ENCODE measurements around the gene VSIG8.

Gene VSIG8

GRCh38 chr1:159825564-159825963 is 36.9 kb downstream of the VSIG8 start:
- H3K36me3 ChIP-seq (ENCODE audit: control insufficient read depth, insufficient read depth, low read length), result no peaks in the 10 kb centered on the region
- peaks cover 6% of the 10 kb centered on the region for H3K27me3 ChIP-seq (replicated peaks; ENCODE audit: control insufficient read depth, insufficient read depth, low read length)
- TF ChIP-seq CTCF (IDR thresholded peaks at IDR 0.05; ENCODE audit: insufficient read depth, low read length, poor library complexity, severe bottlenecking), result no peak
- DNase-seq (ENCODE audit: extremely low read depth, insufficient read length), result no peak
- H3K4me3 ChIP-seq (replicated peaks; ENCODE audit: low read depth, low read length), result no peak overlapping the region

- DNase-seq (ENCODE audit: extremely low read depth, insufficient read length), result no peak
- no peak for TF ChIP-seq CTCF (IDR thresholded peaks at IDR 0.05; ENCODE audit: insufficient read depth, low read length, poor library complexity, severe bottlenecking)
- H3K36me3 ChIP-seq (ENCODE audit: control insufficient read depth, insufficient read depth, low read length), result no peaks in the 10 kb centered on the region
- peaks cover 6% of the 10 kb centered on the region for H3K27me3 ChIP-seq (replicated peaks; ENCODE audit: control insufficient read depth, insufficient read depth, low read length)
- H3K4me3 ChIP-seq (replicated peaks; ENCODE audit: low read depth, low read length), result no peak overlapping the region
These were observed 39.1 kb downstream of the VSIG8 start for GRCh38 chr1:159823406-159823805.

GRCh38 chr1:159821171-159821867 is 41.1 kb downstream of the VSIG8 start:
- no peaks in the 10 kb centered on the region for H3K36me3 ChIP-seq (ENCODE audit: control insufficient read depth, insufficient read depth, low read length)
- TF ChIP-seq CTCF (IDR thresholded peaks at IDR 0.05; ENCODE audit: insufficient read depth, low read length, poor library complexity, severe bottlenecking), result no peak
- no peak overlapping the region for H3K4me3 ChIP-seq (replicated peaks; ENCODE audit: low read depth, low read length)
- no peak for DNase-seq (ENCODE audit: extremely low read depth, insufficient read length)
- peaks cover 6% of the 10 kb centered on the region for H3K27me3 ChIP-seq (replicated peaks; ENCODE audit: control insufficient read depth, insufficient read depth, low read length)

- Histone ChIP-seq H3K4me3 (replicated peaks; ENCODE audit: low read depth, low read length) (no peak overlapping the region), H3K36me3 (ENCODE audit: control insufficient read depth, insufficient read depth, low read length) (no peaks in the 10 kb centered on the region), H3K27me3 (replicated peaks; ENCODE audit: control insufficient read depth, insufficient read depth, low read length) (peaks cover 2% of the 10 kb centered on the region)
- no peak for DNase-seq (ENCODE audit: extremely low read depth, insufficient read length)
- TF ChIP-seq CTCF (IDR thresholded peaks at IDR 0.05; ENCODE audit: insufficient read depth, low read length, poor library complexity, severe bottlenecking), result no peak
These were observed 45.0 kb downstream of the VSIG8 start for GRCh38 chr1:159817276-159818041.

GRCh38 chr1:159815926-159816325 is 46.5 kb downstream of the VSIG8 start:
- TF ChIP-seq CTCF (IDR thresholded peaks at IDR 0.05; ENCODE audit: insufficient read depth, low read length, poor library complexity, severe bottlenecking), result no peak
- DNase-seq (ENCODE audit: extremely low read depth, insufficient read length), result no peak
- Histone ChIP-seq H3K27me3 (replicated peaks; ENCODE audit: control insufficient read depth, insufficient read depth, low read length) (no peaks in the 10 kb centered on the region; the same call in 1 of the 2 replicates), H3K4me3 (replicated peaks; ENCODE audit: low read depth, low read length) (no peak overlapping the region), H3K36me3 (ENCODE audit: control insufficient read depth, insufficient read depth, low read length) (no peaks in the 10 kb centered on the region)
